ENCODE data around the gene NLRC3.

DNA sequence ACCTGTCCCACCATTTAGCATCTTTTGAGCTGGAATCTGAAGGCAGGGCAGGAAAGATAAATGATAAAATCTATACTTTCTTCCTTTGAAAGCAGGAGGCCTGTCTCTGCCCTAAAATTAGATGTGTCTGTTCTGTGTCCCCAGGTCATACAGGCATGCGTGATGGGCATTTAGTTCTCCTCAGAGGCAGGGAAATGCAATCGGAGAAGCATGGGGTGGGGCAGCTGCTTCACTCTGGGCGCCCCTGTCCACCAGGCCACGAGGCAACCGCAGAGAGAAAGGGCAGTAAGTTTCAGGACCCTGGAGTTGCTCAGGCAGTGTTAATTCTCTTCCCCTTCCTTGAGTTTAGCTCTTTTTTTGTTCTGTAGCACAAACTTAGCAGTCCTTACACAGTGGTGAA, 51.3 kb downstream of the NLRC3 start:
- TF ChIP-seq CTCF (IDR thresholded peaks at IDR 0.05; ENCODE audit: low read depth, low read length, missing input control) = no peak
- TF ChIP-seq, protein P1, sequence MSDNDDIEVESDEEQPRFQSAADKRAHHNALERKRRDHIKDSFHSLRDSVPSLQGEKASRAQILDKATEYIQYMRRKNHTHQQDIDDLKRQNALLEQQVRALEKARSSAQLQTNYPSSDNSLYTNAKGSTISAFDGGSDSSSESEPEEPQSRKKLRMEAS (IDR thresholded peaks at IDR 0.05) = no peak
- no peak for TF ChIP-seq ZBTB33 (IDR thresholded peaks at IDR 0.05)
- no peak for TF ChIP-seq SP1 (IDR thresholded peaks at IDR 0.05)
- no peak for TF ChIP-seq YY1 (IDR thresholded peaks at IDR 0.05)
- TF ChIP-seq JUND (IDR thresholded peaks at IDR 0.05) = no peak
- no peak for TF ChIP-seq RAD21 (IDR thresholded peaks at IDR 0.05)
- TF ChIP-seq REST (IDR thresholded peaks at IDR 0.05) = no peak
- TF ChIP-seq EGR1 (IDR thresholded peaks at IDR 0.05; ENCODE audit: low read depth in 2 of 2) = no peak
